Myocyte (in vitro differentiated cells): ENCODE results near the gene CSH2. TPM values are rescaled to one million over a fixed set of nuclear protein-coding genes. Genes with fewer than 3 reads are reported as not detected.
A peak's percentile ranks its signal among the peaks of the same experiment; 100 is the strongest.

ENCODE experiments used
- DNase-seq: peaks from one replicate; pipeline ENCODE4 v3.0.0-alpha.2; 2012; ENCODE audit warnings: low read depth
- total RNA-seq: library from RNA; depleted of rRNA; stranded (reverse); fragments of >200 nt; gene quantifications from 2 replicates; pipeline ENCODE4 v1.2.3, GENCODE V29; 2014

Gene CSH2
- total RNA-seq, 1 donor from 2014 or later = not detected

DNA sequence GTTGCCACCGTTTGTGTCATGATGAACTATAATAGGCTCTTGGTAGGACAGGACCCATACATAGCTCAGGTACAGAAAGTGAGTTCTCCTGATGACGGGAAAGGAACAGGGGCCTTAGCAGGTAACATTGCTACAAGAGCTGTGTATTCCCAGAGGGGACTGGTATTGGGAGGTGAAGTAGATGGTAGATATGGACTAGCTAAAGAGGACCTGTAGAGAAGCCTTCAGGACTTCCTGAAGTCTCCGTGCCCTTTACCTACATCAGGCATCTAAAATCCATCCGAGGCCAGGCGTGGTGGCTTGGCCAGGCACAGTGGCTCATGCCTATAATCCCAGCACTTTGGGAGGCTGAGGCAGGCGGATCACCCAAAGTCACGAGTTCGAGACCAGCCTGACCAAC is 18.3 kb downstream of the CSH2 start:
- no peak for DNase-seq

DNA sequence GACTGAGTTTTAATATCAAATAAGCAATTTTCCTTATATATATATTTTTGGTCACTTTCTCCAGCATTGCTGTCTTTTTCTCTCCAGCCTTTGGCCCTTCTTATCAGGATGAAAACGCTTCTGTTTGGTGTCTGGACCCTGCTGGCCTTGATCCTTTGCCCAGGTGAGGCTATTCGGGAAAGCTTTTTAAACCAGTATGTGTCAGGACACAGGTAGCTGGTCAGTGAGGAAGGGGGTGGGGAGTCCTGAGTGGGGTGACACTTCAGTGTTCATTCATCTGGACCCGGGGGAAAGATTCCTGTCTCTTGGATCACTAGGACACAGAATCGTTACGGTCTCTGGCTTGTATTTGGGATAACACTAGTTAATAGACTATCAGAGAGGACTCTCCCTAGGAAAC is 18.8 kb downstream of the CSH2 start:
- DNase-seq = no peak

DNA sequence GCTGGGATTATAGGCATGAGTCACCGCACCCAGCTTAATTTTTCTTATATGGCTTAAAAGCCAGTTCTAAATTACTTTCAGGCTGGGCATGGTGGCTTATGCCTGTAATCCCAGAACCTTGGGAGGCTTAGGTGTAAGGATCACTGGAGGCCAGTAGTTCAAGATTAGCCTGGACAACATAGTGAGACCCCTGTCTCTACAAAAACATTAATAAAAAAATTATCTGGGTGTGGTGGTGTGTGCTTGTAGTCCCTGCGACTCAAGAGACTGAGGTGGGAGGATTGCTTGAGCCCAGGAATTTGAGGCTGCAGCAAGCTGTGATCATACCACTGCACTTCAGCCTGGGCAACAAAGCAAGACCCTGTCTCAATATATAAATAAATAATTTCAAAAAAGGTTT is 20.2 kb downstream of the CSH2 start:
- DNase-seq = no peak

DNA sequence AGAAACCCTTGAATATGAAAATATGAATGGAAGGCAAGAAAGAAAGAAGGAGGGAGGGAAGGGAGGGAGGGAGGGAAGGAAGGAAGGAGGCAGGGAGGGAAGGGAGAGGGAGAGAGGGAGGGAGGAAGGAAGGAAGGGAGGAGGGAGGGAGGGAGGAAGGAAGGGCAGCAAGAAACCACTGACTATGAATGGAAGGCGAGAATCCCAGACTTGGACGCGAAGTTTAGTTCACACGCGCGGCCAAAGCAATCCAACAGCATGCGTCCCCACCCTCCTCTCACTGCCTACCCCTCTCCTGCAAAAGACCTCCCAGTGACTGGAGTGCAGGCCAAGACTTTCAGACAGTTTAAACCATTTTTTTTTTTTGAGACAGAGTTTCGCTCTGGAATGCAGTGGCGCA is 23.1 kb downstream of the CSH2 start:
- no peak for DNase-seq

DNA sequence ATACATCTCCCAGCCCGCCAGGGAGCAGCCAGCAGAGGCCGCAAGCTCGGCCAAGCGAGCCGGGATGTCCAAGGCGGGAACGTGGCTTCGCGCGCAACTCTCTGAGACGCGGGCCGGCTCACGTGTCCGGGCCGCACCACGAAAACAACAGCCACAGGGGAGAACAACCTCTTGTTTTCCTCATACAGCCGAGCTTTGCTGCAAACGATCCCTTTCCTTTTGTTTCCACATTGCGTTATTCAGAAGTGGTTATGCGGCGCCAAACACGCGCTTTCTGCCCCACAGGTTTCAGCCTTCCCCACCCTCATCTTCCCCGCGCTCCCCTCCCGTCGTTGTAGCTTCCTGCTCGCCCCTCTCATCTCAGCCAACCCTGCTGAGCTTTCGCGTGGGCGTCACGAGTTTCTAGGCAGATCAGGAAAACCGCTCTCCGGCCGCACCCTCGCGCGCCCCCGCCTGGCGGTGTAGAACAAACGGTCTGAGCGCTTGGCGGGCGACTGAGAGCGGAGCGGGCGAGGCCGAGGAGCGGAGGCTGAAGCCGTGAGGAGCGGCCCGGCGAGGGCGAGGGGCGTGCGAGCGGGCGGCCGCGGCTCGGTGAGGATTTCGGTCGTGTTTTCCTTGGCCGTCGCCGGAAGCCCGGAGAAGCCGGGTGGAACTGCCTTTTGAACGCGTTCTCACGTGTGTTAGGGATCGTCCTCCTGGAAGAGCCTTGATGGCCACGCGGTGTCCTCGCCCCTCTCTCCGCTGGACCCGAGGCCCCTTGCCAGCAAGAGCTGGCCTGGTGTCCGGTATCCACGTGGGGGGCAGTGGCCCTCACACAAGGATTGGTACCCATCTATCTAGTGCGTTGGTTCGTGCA is 24.4 kb downstream of the CSH2 start:
- peak; percentile 83 for DNase-seq

DNA sequence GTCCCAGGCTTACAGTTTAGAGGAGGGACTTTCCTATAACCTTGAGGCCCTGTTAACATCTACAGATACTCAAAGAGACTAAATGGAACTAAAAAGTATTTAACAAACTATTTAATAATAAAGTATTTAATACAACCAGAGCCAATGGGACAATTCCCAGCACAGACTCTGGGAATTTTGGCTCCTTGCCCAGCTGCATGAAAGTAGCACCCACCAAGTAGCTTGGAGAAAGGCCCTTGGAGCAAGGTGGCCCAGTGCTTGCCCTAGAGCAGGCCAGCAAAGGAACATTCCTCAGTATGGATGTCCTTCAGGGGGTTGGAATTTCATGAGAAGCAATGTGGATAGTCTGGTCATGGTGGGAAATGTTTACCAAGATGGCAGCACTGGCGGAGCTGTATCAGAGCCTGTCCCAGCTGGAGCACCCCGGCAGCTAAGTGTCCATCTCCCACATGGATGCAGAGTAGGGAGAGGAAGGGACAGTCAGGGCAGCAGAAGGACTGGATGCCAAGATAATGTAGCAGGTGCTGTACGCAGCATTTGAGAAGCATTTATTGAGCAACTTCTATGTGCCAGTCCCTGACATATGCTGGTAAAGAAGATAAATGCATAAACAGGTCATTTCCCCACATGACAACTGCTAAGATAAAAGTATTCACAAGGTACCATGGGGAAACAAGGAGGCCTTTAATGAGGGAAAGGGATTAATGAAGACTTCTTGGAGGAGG is 25.8 kb downstream of the CSH2 start:
- DNase-seq = no peak

DNA sequence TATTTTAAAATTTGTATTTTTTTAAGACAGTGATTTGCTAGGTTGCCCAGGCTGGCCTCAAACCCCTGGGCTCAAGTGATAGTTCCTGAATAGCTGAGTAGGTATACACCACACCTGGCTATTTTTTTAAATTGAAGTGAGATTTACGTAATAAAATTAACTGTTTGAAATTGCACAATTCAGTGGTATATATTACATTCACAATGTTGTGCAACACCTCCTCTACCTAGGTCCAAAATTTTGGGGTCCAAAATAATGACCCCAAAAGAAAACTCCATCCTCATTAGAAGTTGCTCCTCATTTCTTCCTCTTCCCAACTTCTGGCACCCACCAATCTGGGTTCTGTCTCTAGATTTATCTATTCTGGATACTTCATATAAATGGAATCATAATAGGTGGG is 28.0 kb downstream of the CSH2 start:
- DNase-seq = no peak

DNA sequence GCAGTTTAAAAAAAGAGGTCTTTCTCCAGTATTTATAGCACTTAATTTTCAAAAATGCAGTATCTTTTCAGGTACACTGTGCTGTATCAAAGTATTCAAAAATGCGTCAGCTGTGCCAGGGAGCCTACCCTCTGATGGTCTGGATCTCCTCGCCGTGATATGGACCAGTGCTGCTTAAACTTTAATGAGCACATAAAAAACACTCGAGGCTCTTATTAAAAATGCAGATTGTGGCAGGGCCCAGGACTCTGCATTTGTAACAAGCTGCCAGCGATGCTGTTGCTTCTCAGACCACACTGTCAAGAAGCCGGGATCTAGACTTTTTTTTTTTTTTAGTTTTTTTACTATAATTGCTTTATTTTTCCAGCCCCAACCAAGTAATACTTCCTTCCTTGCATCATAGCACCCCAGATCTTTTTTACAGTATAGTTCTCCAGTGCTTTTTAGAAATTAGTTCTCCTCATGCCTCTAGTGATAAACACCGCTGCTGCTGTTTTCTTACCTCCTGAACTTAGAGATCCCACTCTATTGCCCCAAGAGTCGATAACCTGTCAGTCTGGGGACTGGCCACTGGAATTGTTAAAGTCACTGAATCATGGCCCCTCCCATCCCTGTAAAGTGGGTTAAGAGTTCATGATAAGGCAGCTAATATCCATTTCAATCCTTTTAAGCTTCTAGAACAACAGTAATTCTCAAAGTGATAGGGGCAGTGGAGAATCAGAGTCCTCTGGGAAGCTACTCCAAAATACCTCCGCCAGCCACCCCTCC is 29.4 kb downstream of the CSH2 start:
- no peak for DNase-seq

DNA sequence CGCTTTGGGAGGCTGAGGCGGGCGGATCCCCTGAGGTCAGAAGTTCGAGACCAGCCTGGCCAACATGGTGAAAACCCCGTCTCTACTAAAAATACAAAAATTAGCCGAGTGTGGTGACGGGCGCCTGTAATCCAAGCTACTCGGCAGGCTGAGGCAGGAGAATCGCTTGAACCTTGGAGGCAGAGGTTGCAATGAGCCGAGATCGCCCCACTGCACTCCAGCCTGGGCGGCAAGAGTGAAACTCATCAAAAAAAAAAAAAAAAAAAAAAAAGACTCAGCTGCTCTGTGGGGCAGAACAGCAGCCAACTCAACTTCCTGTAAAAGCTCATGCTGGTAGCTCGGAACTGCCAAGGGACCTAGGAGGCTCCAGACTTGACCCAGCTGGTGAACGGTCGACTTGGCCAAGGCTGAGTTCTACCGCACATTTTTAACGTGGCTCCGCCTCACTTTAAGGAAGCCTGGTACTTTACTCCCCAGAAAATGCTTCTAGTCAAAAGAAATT is 30.0 kb downstream of the CSH2 start:
- peak; percentile 70 for DNase-seq

DNA sequence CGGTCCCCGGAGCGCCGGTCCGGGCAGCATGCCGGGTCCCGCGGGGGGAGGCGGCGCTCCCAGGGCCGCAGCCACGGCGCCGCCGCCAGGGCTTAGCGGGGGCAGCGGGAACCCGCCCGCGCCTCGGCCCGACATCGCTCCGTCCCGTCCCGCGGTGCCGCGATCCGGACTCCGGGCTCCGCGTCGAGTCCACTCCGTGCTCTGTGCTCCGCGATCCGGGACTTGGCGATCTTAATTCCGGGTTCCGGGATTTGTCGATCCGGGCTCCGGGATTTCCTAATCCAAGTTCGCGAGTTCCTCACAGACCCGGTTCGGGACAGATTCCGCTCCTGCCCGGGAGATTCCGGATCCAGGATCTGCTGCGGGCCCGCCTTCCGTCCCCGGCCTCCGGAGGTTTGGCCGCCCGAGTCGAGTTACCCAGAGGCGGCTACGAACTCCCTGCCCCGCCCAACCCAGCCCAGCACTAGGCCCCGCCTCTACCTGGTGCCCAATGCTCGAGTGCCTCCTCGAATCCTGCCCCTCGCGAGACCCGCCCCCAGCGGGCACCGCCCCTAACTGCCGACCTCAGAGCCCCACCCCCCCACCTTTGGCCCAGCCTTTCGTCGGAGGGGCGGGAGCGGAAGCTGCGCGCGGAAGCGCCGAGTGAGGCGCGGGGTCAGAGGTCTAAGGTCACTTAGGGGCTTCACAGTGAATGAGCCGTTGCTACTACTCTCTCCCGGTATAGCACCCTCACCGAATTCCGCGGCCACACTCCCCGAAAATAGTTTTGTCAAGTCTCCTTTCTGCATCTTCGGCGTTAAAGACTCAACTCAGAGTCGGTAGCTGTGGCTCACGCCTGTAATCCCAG is 30.7 kb downstream of the CSH2 start, which contains the start of gene SMARCD2:
TSS of gene SMARCD2 (minus strand) at position 146 of the 847 bp plus-strand sequence. CDS start at position 135, 11 bp downstream.
- DNase-seq = peak; percentile 99

DNA sequence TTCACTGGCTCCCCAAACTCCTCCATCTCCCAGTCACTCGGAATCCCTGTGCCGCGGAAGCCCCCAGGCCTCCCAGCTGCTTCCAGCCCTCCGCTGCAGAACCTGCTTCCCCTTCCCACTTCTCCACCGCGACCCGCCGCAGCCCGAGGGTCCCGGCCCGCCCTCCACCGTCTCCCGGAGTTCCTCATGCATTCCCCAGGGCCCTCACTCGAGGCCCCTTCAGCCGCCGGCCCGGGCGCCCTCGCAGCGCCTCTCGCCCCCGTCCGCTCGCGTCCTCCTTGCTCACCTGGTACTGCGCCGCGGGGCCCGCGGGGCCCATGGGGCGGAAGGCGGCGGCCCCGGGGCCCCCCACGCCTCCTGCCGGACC is 31.3 kb downstream of the CSH2 start:
- no peak for DNase-seq

DNA sequence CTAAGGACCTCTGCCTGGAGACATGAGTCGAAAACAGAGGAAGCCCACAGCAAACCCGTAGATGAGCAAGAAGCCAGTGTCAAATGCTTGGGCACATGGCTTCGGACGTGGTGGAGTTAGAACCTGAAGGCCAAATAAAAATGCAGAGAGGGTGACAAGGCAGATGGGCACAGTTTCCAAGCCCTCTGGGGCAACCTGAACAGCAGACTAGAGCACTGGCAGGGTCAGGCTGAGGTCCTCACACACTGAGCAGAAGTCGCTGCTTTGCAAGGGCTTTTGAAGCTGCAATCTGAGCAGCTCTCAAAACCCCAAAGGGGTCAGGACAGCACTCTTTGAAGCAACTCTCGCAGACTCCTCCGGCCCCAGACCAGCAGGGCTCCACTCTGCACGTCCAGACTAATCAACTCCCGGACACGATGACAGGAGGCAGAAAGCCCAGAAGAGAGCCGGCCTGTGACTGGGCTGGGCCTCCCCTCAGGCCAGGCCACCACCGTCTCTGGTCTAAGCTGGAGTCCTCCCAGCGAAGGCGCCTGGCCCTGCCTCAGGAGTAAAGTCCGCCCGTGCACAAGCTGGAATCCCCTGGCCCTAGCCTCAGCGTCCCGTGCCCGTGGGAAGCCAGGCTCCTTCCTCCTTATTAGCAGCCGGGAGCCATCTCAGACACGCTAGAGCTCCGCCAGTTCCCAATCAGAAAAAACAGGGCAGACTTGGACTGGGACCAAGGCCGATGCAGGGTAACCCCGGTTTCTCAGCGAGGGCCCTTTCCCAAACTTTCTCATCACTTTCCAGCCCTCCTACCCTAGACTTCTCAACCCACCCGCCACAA is 31.9 kb downstream of the CSH2 start:
- peak; percentile 61 for DNase-seq

DNA sequence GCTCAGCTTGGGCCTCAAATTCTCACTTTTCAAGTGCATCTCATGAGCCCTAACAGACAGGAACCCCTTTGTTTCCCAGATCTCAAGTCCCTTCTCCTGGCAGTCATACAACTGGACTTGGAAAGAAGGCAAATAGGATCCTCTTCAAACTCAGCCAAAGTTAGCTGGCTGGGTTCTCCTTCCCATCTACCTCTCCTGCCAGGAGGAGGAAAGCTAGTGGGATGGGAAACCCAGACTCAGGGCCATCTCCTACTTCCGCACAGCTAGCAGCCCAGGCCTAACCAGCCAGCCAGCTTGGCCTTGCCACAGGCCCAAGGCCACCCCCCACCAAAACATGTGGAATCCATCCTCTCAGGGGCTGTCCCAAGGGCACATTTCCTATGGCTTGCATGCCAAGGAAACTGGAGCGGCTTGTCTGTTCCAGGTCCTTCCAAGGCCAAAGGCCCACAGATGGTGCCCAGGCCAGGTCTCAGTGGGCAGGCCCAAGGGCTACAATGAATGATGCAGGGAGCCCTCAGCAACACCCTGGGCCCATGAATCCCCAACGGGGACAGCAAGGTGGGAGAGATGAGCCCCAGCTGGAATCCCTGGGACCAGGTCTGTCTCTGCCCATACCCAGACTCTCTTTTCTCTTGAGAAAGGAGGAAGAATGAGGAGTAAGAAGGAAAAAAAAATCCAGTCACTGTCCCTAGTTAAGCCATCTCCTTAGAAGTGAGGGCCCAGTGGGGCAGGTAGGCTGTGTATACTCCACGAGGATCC is 32.7 kb downstream of the CSH2 start:
- peak; percentile 7 for DNase-seq

DNA sequence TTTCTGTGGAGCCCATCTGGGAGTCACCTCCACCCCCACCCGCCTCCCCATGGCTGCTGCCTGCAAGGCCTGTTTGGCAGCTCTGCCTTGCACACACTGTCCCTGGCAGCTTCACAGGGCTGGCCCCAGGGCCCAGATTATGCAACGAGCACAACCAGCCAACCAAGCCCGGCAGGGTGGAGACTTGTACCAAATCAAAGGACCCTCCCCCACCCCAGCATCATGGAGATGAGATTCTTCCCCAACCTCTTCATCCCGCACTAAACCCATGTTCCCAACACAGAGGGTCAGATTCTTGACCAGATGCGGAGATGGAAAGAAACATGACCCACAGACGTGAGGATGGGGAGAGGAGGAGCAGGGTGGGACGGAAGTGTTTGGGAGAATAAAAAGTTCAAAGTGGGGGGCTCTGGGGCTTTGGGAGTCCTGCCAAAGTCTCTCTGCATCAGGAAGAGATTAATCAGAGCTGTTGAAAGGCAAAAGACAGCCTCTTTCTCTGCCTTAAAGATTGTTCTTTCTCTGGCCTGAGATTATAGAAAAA is 34.8 kb downstream of the CSH2 start:
- DNase-seq = no peak

DNA sequence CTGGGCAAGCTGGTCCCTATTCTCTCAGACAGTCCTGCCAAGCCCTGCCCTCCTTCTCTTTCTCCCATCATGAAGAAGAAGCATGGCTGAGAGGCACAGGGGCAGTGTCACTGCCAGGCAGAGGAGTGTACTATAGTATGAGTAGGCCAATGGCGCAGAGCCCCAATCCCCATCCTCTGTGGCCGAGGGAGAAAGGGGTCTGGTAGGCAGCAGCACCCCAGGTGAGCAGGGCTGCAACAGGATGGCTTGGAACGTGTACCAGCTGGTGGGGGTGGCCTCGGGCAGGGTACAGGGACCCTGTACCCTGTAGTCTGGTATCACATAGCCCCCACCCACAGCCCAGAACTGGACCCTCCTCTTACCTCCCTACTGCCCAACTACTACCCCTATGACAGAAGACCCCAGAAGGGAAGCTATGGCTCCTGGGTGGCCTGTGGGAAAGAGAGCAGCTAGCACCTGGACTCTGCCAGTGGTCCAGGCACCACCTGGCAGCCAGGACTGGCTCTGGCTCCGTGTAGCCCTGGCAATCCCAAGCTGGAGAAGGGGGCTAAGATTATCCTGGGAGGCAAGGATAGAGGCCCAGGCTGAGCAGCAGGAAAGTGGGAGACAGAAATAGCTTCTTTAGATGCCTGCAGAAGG is 35.4 kb downstream of the CSH2 start:
- DNase-seq = no peak

DNA sequence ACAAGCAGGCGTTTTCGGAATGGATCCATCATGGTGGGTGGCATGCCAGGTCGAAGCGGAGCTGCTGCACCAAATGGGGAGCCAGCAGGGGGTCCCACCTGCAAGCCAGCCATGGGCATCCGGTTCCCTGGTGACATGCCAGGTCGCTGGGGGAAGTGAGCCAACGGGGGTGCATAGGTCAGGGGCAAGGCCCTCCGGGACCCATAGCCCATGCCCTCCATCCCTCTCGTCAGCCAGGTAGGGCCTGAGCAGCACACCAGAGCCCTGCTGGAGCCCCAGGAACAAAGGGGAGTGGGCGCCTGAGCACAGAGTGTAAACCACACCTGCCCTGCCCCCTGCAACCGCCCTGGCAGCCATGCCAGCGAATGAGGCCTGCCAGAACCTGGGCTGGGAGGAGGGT is 36.0 kb downstream of the CSH2 start:
- DNase-seq = no peak

DNA sequence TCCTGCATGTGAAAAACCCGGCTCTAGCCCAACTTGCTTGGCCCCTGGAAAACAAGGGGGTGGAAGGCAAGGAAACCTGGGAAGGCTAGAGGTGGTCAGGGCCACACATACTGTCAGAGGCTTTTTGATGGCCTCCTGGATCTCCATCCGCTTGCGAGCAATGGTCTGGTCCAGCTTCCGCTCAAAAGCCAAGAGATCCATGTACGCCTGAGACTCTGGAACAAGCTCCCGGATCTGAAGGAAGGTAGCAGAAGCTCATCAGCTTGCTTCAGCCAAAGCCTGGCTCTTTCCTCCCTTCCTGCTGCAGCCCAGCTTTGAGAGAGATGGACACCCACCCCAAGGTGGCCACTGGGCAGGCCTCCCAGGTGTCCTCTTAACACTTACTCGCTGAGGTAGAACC is 36.7 kb downstream of the CSH2 start:
- DNase-seq = no peak

DNA sequence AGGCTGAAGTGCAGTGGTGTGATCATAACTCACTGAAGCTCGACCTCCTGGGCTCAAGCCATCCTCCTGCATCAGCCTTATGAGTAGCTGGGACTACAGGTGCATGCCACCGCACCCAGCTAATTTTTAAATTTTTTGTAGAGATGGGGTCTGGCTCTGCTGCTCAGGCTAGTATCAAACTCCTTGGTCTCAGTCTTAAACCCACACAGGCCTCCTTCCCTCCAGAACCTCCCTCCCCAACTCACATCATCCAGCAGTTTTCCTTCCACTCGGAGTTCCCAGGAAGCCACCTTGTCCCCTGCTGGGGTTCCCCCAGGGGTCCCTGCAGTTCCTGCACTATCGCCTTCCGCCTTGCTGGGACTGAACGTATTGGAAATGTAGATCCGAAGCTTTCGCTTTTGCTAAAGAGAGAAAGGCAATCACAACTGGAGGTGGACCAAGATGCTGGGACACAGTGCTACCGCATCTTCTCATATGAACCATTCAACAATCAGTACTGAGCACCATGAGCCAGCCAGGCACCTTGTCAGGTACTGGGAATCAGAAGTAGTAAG is 38.2 kb downstream of the CSH2 start:
- no peak for DNase-seq
